NT2/D1 (cell line): Measurements from ENCODE around the gene PLCB4.

Experiments used
- DNase-seq: peaks from one replicate; pipeline ENCODE4 v3.0.0-alpha.2; 2011; ENCODE audit warnings: low read depth, low spot score
- H3K27me3 ChIP-seq: 2 replicates; pipeline ENCODE4 v1.6.0; 2011; ENCODE audit warnings: mild to moderate bottlenecking; ENCODE audit not compliant: insufficient read length, insufficient read depth
- H3K36me3 ChIP-seq: 2 replicates; pipeline ENCODE4 v1.6.1; 2011; ENCODE audit warnings: mild to moderate bottlenecking, low read length, mixed read lengths; ENCODE audit not compliant: insufficient read depth, insufficient read length
- H3K4me1 ChIP-seq: 2 replicates; pipeline ENCODE4 v1.5.1; 2011; ENCODE audit not compliant: insufficient read depth, insufficient read length
- H3K4me3 ChIP-seq: 2 replicates; pipeline ENCODE4 v1.5.1; 2011; ENCODE audit warnings: low read depth; ENCODE audit not compliant: insufficient read length
- H3K9ac ChIP-seq: 2 replicates; pipeline ENCODE4 v1.6.0; 2011; ENCODE audit warnings: low read depth; ENCODE audit not compliant: insufficient read length
- H3K9me3 ChIP-seq: 2 replicates; pipeline ENCODE4 v1.5.1; 2011; ENCODE audit warnings: mild to moderate bottlenecking, low read length; ENCODE audit not compliant: insufficient read depth
- SUZ12 ChIP-seq: IDR thresholded peaks from 2 replicates; pipeline ENCODE4 v1.6.1; 2011; ENCODE audit not compliant: insufficient read length, insufficient read depth; ENCODE audit errors: extremely low read depth
- YY1 ChIP-seq: IDR thresholded peaks from 2 replicates; pipeline ENCODE4 v1.6.1; 2011; ENCODE audit not compliant: insufficient read length, insufficient read depth
- ZNF274 ChIP-seq: IDR thresholded peaks from 2 replicates; pipeline ENCODE4 v1.6.1; 2011; ENCODE audit warnings: mild to moderate bottlenecking, low read depth, low read length

The PLCB4 gene

GRCh38 chr20:9206486-9206885 is 137.6 kb downstream of the PLCB4 start:
- no peak overlapping the region for H3K4me3 ChIP-seq
- no peak overlapping the region for H3K9ac ChIP-seq
- H3K4me1 ChIP-seq: no peaks in the 10 kb centered on the region
- DNase-seq: no peak
- no peaks in the 10 kb centered on the region for H3K9me3 ChIP-seq
- H3K27me3 ChIP-seq: no peaks in the 10 kb centered on the region
- TF ChIP-seq SUZ12: no peak
- TF ChIP-seq YY1: no peak
- no peak for TF ChIP-seq ZNF274
- H3K36me3 ChIP-seq: no peaks in the 10 kb centered on the region

- no peak for TF ChIP-seq SUZ12
- no peak for TF ChIP-seq ZNF274
- DNase-seq: no peak
- Histone ChIP-seq H3K27me3 (no peaks in the 10 kb centered on the region), H3K4me1 (no peaks in the 10 kb centered on the region), H3K36me3 (no peaks in the 10 kb centered on the region), H3K9ac (no peak overlapping the region), H3K9me3 (no peaks in the 10 kb centered on the region), H3K4me3 (no peak overlapping the region)
These were observed 138.4 kb downstream of the PLCB4 start for GRCh38 chr20:9207253-9207652.

DNA sequence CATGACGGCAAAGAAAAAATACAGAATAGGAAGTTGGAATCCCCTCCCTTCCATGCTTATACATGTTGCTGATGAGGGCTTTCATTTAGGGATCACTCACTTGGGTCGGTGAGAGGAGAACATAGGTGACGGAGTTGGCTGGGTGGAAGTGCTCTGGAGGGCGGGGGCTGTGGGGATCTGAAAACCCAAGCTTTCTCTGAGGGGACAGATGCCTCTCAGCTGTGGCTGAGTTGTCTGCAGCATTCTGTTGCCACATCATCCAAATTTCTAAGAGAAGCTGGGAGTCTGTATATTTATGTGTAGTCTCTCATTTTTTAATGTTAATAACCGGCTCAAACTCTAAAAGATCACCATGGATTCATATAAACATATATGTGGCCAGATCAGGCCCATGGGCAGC is 141.5 kb downstream of the PLCB4 start:
- no peaks in the 10 kb centered on the region for H3K4me1 ChIP-seq
- no peaks in the 10 kb centered on the region for H3K27me3 ChIP-seq
- H3K4me3 ChIP-seq: no peak overlapping the region
- no peaks in the 10 kb centered on the region for H3K9me3 ChIP-seq
- TF ChIP-seq SUZ12 (no peak), YY1 (no peak), ZNF274 (no peak)
- H3K36me3 ChIP-seq: no peaks in the 10 kb centered on the region
- no peak for DNase-seq
- no peak overlapping the region for H3K9ac ChIP-seq

DNA sequence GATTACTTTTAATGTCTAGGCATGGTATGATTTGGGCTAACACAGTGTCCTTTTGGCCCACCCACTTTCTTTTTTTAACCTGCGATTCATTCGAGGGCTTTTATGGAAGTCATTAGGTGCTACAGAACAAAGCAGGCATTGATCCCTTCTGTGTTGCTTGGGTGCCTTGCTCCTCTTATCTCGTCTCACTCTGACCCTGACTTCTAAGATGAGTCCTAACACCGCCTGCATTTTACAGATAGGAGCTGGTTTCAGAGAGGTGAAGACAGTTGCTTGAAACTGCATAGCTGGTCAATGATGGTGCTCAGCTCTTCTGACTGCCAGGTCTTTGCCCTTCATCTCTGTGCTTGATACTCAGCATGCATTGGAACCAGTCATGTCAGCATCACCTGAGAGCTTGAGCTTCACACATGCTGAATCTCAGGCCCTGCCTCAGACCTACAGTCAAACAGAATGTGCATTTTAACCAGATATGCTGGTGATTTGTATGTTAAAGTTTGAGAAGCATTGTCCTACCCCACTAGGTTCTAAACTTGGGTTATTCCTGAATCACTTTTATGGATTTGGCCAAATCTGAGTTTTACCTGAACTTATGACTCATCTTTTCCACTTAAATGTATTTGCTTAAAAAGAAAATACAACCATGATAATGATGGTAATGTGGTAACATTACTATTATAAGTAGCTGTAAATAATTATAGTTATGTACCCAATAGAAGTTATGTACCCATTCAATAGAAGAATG is 142.3 kb downstream of the PLCB4 start:
- no peak for TF ChIP-seq ZNF274
- TF ChIP-seq YY1: no peak
- TF ChIP-seq SUZ12: no peak
- H3K4me1 ChIP-seq: no peaks in the 10 kb centered on the region
- no peak overlapping the region for H3K4me3 ChIP-seq
- no peaks in the 10 kb centered on the region for H3K36me3 ChIP-seq
- H3K27me3 ChIP-seq: no peaks in the 10 kb centered on the region
- no peak for DNase-seq
- H3K9me3 ChIP-seq: no peaks in the 10 kb centered on the region
- no peak overlapping the region for H3K9ac ChIP-seq

DNA sequence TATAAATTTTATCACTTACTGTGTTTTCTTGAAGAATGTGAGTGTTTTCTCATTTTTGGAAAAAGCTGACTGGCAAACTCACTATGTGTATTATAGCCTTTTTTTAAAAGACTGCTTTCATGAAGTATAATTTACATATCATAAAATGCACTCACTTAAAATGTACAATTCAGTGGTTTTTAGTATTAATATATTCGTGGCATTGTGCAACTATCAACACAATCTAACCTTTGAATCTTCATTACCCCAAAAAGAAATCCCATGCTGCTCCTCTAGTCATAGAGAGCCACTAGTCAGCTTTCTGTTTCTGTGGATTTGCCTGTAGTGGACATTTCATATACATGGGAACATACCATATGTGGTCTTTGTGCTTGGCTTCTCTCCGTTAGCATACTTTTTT is 143.8 kb downstream of the PLCB4 start:
- DNase-seq: no peak
- no peak overlapping the region for H3K4me3 ChIP-seq
- no peaks in the 10 kb centered on the region for H3K9me3 ChIP-seq
- no peak for TF ChIP-seq SUZ12
- TF ChIP-seq YY1: no peak
- no peak for TF ChIP-seq ZNF274
- H3K27me3 ChIP-seq: no peaks in the 10 kb centered on the region
- H3K4me1 ChIP-seq: no peaks in the 10 kb centered on the region
- no peaks in the 10 kb centered on the region for H3K36me3 ChIP-seq
- no peak overlapping the region for H3K9ac ChIP-seq

DNA sequence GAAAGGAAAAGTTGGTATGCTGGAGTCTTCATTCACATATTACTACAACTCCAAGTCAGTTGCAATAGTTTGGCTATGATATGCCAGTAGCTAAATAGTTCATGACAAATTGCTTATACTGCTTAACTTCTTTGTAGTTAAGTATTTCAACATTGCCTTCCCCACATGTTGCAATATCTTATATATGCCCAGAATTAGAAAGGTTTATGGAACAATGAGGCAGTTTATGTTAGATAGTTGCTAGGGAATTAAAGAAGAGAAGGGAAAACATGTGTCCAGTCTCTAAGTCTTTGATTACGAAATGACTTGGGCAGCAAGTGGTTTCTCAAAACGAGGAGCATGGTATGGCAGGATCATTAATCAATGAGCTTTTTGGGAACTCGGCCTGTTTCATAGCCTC is 145.8 kb downstream of the PLCB4 start:
- no peak for DNase-seq
- TF ChIP-seq YY1: no peak
- no peak overlapping the region for H3K9ac ChIP-seq
- H3K4me1 ChIP-seq: no peaks in the 10 kb centered on the region
- H3K27me3 ChIP-seq: no peaks in the 10 kb centered on the region
- H3K4me3 ChIP-seq: no peak overlapping the region
- no peaks in the 10 kb centered on the region for H3K36me3 ChIP-seq
- no peaks in the 10 kb centered on the region for H3K9me3 ChIP-seq

GRCh38 chr20:9215539-9215938 is 146.7 kb downstream of the PLCB4 start:
- H3K9me3 ChIP-seq: no peaks in the 10 kb centered on the region
- H3K4me1 ChIP-seq: no peaks in the 10 kb centered on the region
- no peaks in the 10 kb centered on the region for H3K27me3 ChIP-seq
- TF ChIP-seq YY1 (no peak), ZNF274 (no peak), SUZ12 (no peak)
- no peak overlapping the region for H3K9ac ChIP-seq
- no peak overlapping the region for H3K4me3 ChIP-seq
- H3K36me3 ChIP-seq: no peaks in the 10 kb centered on the region
- no peak for DNase-seq
